ENCODE measurements around the gene MVK.

- TF ChIP-seq POLR2A (IDR thresholded peaks at IDR 0.05; ENCODE audit: low read length), result no peak
- no peak for TF ChIP-seq GATA1 (IDR thresholded peaks at IDR 0.05; ENCODE audit: low read depth, low read length)
Measured at GRCh38 chr12:109580272-109580671, 6.7 kb downstream of the MVK start.
